ENCODE data around the gene IFNA7.
"Not testable (repeated sequence)": the region's sequence is repeated elsewhere in the genome, so short reads cannot be mapped to it uniquely, and the experiment has no call there.

Gene IFNA7

GRCh38 chr9:21233258-21233657, 31.3 kb upstream of the IFNA7 start:
- TF ChIP-seq, protein P1, sequence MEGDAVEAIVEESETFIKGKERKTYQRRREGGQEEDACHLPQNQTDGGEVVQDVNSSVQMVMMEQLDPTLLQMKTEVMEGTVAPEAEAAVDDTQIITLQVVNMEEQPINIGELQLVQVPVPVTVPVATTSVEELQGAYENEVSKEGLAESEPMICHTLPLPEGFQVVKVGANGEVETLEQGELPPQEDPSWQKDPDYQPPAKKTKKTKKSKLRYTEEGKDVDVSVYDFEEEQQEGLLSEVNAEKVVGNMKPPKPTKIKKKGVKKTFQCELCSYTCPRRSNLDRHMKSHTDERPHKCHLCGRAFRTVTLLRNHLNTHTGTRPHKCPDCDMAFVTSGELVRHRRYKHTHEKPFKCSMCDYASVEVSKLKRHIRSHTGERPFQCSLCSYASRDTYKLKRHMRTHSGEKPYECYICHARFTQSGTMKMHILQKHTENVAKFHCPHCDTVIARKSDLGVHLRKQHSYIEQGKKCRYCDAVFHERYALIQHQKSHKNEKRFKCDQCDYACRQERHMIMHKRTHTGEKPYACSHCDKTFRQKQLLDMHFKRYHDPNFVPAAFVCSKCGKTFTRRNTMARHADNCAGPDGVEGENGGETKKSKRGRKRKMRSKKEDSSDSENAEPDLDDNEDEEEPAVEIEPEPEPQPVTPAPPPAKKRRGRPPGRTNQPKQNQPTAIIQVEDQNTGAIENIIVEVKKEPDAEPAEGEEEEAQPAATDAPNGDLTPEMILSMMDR (IDR thresholded peaks at IDR 0.05), result no peak

- TF ChIP-seq, protein P1 (IDR thresholded peaks at IDR 0.05), result no peak
Observed at GRCh38 chr9:21228122-21228521, 26.1 kb upstream of the IFNA7 start, which contains the start of gene IFNA17. Gene IFNA17, minus strand, starts transcription at chr9:21228222. Its CDS starts 49 bp downstream, at chr9:21228173.

GRCh38 chr9:21217211-21217610, 15.2 kb upstream of the IFNA7 start, which contains the start of gene IFNA16:
Gene IFNA16, minus strand, starts transcription at chr9:21217311. Its CDS starts 6 bp downstream, at chr9:21217305.
- TF ChIP-seq, protein P1 (IDR thresholded peaks at IDR 0.05), result not testable (repeated sequence)

- TF ChIP-seq, protein P1 (IDR thresholded peaks at IDR 0.05), result no peak
Observed at GRCh38 chr9:21210311-21210710, 8.3 kb upstream of the IFNA7 start.

GRCh38 chr9:21207043-21207442, 5.0 kb upstream of the IFNA7 start, which contains the start of gene IFNA10:
Gene IFNA10, minus strand, starts transcription at chr9:21207143. Its CDS starts 46 bp downstream, at chr9:21207097.
- TF ChIP-seq, protein P1 (IDR thresholded peaks at IDR 0.05), result not testable (repeated sequence)

DNA sequence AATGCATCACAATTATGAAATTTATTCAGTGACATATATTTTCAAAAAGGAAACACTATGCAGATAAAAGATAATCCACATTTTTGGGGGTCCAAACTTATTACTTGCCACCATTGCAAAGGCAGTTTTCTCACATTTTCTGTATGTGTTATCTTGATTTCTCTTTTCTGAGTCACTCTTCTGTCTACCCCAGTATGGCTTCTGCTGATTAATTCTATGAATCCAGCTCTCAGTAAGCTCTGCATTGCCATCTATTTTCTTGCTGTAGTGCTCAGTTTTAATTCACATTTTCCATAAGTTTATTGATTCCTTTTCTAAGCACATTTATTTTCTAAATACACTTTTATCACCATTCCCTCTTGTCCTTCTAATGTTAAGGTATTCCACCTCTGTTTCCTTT, 3.2 kb upstream of the IFNA7 start:
- TF ChIP-seq, protein P1 (IDR thresholded peaks at IDR 0.05), result no peak

- TF ChIP-seq, protein P1 (IDR thresholded peaks at IDR 0.05), result peak; percentile 74
Observed at GRCh38 chr9:21194867-21195776, 6.9 kb downstream of the IFNA7 start.
